Suppressor macrophage treated with lipopolysaccharide for 1 hour (primary cell): ENCODE measurements around the gene PTTG1.
A peak's percentile ranks its signal among the peaks of the same experiment; 100 is the strongest.

Experiments
- DNase-seq, 3 donors: peaks; one replicate each; pipeline ENCODE4 v3.0.0-alpha.2; 2020 to 2022

Gene PTTG1

GRCh38 chr5:160427607-160428006 is 6.0 kb downstream of the PTTG1 start:
- DNase-seq = no peak

DNA sequence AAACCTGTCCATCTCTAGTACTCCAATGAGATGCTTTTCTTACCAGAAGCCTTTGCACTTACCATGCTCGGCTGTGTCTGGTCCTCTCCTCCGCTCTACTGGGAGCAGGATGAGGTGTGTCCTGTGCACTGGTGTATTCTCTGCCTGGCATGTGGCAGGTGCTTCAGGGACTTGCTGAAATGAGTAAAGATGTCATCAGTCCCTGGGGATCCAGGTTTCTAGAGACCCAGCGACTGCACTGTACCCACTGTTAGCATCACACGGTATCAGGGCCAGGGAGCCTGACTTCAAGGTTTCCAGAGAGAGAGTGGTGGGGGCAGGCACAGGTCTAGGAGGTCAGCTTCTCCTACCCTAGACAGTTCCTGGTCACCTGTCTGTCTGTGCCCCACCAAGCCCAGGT is 10.5 kb downstream of the PTTG1 start:
- DNase-seq = no peak

- DNase-seq = no peak
These were observed 11.1 kb downstream of the PTTG1 start for GRCh38 chr5:160432787-160433186.

GRCh38 chr5:160434022-160434531 is 12.4 kb downstream of the PTTG1 start:
- DNase-seq = no peak

DNA sequence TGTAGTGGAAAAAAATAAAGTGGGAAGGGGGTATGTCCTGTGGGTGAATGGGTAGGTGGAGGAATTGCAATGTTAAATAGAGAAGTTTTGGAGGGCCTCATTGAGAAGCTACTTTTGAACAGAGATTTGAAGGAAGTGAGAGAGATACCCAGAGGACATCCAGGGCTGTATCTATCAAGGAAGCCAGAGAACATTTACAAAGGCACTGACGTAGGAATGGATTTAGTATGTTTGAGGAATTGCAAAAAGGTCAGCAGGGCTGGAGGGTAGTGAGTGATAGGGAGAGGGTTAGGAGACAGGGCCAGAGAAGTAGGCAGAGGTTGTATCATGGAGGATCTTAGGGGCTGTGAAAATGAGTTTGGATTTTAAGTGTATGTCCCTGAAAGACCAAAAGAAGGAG is 13.9 kb downstream of the PTTG1 start:
- DNase-seq = peak in 2 of 3 donors; percentile 22 to 35

GRCh38 chr5:160436017-160436416 is 14.4 kb downstream of the PTTG1 start:
- no peak for DNase-seq

- peak; percentile 83 to 86 (median 85) for DNase-seq
These were observed 15.0 kb downstream of the PTTG1 start for GRCh38 chr5:160436661-160437060.

GRCh38 chr5:160437271-160437670 is 15.6 kb downstream of the PTTG1 start:
- peak; percentile 41 to 75 (median 65) for DNase-seq

- DNase-seq = peak; percentile 81 to 86 (median 85)
These were observed 16.9 kb downstream of the PTTG1 start for GRCh38 chr5:160438316-160439204.

GRCh38 chr5:160439205-160439600 is 17.5 kb downstream of the PTTG1 start:
- peak; percentile 89 to 92 (median 90) for DNase-seq

DNA sequence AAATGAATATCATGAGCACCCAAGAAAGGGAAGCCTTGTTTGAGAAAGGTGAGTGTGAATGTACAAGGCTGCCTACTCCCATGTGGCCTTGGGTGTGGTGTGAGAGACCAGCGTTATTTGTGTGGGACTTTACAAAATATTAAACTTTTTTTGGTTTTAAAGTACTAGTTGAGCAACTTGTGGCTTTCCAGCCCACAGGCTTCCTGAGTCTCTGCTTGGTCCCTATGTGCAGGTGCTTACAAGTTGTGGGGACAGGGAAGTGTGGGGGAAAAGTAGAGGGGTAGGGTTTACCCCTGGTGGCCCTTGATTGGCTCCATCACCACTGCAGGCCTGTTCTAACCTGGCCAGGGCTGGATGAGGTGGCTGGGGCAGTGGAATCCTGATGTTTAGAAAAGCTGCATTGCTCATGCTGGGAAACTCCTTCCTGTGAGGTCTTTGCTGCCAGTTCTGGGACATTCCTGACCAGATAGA is 19.7 kb downstream of the PTTG1 start:
- DNase-seq = peak; percentile 40 to 59 (median 43)

DNA sequence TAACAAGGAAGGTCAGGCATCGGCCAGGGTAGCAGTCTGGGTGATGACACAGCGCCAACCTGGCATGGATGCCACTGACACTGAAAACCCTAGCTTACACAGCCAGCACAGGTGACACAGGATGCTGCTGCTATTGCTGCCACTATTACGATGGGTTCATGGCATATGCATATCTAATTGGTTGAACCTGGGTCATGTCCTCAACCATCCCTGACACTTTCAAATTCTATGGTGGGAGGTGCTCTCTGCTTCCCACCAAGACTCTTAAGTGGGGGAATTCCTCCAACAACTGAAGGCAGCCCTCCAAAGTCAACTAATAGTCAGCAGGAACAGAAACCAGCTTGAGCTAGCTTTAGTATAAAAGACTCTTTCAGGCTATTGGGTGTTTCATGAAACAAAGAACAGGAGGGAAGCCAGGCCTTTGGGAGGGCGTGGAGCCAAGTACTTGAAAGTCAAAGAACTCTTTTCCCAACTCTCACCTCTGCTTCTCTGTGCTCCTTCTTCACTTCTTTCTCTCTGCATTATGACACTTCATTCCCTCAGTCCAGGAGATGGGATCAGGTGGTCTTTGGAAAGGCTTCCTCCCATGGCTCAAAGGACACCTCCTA is 21.3 kb downstream of the PTTG1 start:
- DNase-seq = no peak

DNA sequence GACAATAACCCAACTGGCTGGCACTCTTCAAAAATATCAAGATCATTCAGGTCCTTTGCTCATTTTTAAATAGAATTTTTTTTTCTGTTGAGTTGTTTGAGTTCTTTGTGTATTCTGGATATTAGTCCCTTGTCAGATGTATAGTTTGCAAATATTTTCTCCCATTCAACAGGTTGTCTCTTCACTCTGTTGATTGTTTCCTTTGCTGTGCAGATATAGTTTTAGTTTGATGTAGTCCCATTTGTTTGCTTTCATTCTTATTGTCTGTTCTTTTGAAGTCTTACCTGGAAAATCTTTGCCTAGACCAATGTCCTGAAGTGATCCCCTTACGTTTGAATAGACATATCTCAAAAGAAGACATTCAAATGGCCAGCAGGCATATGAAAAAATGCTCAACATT is 22.8 kb downstream of the PTTG1 start:
- no peak for DNase-seq

DNA sequence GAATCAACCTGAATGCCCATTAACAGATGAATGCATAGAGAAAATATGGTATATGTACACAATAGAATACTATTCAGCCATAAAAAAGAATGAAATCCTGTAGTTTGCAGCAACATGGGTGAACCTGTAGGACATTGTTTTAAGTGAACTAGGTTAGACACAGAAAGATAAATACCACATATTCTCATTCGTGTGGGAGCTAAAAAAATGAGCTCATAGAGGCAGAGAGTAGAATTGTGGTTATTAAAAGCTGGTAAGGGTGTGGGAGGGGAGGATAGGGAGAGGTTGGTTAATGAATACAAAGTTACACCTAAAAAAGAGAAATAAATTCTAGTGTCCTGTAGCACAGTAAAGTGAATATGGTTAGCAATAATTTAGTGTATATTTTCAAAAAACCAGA is 23.5 kb downstream of the PTTG1 start:
- DNase-seq = peak in 1 of 3 donors; percentile 25

DNA sequence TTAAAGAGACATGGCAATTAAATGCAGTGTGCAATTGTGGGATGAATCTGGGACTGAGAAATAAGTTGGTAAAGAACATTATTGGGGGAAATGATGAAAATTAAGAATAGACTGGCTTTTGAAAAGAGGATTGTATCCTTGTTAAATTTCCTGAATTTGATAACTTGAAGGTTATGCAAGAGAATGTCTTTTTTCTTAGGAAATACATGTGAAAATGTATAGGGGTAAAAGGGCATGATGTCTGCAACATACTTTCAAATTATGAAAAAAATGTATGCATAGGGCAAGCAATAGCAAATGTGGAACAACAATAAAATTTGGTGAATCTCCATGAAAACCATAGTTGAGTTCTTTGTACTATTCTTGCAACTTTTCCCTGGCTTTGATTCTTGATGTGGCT is 24.1 kb downstream of the PTTG1 start:
- peak in 2 of 3 donors; percentile 49 to 50 for DNase-seq

DNA sequence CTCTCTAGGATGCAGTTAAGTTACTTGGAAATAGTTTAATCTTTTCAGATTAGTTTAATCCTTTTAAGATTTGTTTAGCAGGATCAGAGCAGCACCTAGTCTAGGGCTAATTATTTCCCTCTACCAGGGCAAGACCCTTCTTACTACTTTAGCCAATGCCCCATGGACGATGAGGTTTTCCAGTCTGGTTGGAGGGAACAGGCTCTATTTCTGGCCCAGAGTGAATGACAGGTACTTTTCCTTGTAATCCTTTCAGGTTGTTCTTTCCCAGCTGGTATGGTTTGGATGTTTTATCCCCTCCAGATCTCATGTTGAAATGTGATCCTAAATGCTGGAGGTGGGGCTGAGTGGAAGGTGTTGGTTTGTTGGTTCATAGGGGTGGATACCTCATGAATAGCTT is 27.2 kb downstream of the PTTG1 start:
- no peak for DNase-seq

DNA sequence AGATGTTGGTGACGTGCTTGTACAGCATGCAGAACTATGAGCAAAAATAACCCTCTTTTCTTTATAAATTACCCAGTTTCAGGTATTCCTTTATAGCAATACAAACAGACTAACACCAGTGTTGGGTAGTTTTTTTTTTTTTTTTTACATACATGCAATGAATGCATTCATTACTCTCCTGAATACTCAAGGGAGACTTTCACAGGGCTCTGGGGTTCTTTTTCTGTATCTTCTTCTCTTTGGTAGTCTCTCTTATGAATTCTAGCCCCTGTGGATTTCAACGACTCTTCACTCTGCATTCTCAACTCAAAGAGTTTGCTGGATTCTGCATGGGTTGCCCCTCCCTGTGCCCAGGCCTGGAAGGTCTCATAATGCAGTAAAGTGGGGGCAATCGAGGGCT is 27.8 kb downstream of the PTTG1 start:
- no peak for DNase-seq

GRCh38 chr5:160450164-160450932 is 28.7 kb downstream of the PTTG1 start:
- no peak for DNase-seq

DNA sequence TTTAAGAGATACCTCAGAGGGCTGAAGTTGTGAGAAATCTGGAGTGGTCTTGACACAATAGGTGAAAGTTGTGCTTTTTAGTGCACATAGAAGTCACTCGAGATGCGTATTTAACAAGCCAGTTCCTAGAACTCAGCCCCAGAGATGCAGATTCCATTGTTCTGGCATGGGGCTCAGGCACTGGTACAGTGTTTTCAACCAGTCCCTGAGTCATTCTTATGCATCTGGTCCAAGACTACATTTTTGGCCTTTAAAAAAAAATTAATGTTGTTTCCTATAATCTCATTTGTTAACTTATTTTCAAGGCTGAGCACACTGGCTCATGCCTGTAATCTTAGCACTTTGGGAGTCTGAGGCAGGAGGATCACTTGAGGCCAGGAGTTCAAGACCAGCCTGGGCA is 29.6 kb downstream of the PTTG1 start:
- DNase-seq = no peak

- DNase-seq = peak in 2 of 3 donors; percentile 54 to 59
These were observed 30.4 kb downstream of the PTTG1 start for GRCh38 chr5:160452036-160452435.

DNA sequence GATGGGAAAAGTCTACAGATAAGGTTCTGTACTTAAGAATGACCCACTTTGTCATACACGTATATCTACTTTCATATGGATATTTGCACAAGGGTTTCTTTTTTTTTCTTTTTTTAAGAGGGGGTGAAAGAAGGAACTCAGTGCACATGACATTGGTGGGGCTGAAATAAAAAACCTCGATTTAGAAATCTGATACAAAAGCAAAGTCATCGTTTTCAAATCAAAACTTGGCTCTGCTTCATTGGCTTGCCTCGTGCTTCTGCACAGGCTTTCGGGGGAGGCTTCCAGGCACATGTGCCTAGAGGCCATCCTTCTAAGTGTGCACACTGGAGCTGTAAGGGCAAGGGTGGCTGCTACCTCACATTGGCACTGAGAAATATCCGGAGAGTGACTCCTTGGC is 31.1 kb downstream of the PTTG1 start:
- DNase-seq = peak; percentile 64 to 76 (median 74)

GRCh38 chr5:160453751-160454150 is 32.1 kb downstream of the PTTG1 start:
- DNase-seq = peak in 2 of 3 donors; percentile 49 to 58

- peak in 2 of 3 donors; percentile 32 to 43 for DNase-seq
These were observed 33.9 kb downstream of the PTTG1 start for GRCh38 chr5:160455600-160455999.
